Keratinocyte (primary cell): ENCODE measurements around the gene GABPB2.

Experiments used
- CTCF ChIP-seq, 3 experiments: IDR thresholded peaks in 1 of 3; conservative IDR thresholded peaks in 1 of 3; optimal IDR thresholded peaks in 1 of 3; 2 replicates in 2 of 3; 3 replicates in 1 of 3; pipeline versions ENCODE3 to v1.5.1; 2011; ENCODE audit warnings: low read length in 3 of 3, mild to moderate bottlenecking in 3 of 3, moderate library complexity in 2 of 3, control low read depth in 1 of 3, inconsistent platforms in 1 of 3; ENCODE audit not compliant: insufficient read depth in 2 of 3; ENCODE audit errors: extremely low read depth in 1 of 3
- EZH2 ChIP-seq: IDR thresholded peaks from one replicate; pipeline ENCODE4 v1.6.1; 2012; ENCODE audit warnings: inconsistent platforms, mild to moderate bottlenecking, low read length, moderate library complexity

- TF ChIP-seq CTCF (optimal IDR thresholded peaks at IDR 0.05 in 1 of 3, IDR thresholded peaks at IDR 0.05 in 1 of 3, conservative IDR thresholded peaks at IDR 0.05 in 1 of 3; ENCODE audit: extremely low read depth in 1 of 3, insufficient read depth in 2 of 3, low read length in 3 of 3) (no peak), EZH2 (no peak)
Measured at GRCh38 chr1:151113877-151114276, 43.3 kb downstream of the GABPB2 start.
